GM12801 (cell line): ENCODE results near the gene AQP5.

Experiments
- TF ChIP-seq, protein P1 (sequence below): IDR thresholded peaks from one replicate; pipeline ENCODE4 v1.5.1; 2011; ENCODE audit warnings: control low read depth; ENCODE audit not compliant: insufficient read length; ENCODE audit errors: extremely low read depth

Gene AQP5

DNA sequence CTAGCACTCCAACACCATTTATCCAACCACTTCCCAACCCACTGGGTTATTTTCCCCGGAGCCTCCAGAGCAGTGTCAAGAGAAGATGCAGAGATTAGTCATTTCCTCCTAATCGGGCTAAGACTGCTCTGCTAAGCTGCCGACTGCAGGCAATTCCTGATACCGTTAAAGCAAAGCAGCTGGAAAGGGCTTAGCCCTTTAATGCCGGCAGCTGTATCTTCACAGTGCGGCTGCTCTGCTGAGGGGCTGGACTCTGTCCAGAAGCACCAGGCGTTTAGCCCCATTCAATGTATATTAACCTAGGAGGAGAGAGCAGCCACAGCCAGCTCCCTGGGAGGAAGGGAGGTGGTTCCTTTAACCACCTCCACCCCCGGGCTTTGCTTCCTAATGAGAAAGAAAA is 22.2 kb downstream of the AQP5 start:
- TF ChIP-seq, protein P1, sequence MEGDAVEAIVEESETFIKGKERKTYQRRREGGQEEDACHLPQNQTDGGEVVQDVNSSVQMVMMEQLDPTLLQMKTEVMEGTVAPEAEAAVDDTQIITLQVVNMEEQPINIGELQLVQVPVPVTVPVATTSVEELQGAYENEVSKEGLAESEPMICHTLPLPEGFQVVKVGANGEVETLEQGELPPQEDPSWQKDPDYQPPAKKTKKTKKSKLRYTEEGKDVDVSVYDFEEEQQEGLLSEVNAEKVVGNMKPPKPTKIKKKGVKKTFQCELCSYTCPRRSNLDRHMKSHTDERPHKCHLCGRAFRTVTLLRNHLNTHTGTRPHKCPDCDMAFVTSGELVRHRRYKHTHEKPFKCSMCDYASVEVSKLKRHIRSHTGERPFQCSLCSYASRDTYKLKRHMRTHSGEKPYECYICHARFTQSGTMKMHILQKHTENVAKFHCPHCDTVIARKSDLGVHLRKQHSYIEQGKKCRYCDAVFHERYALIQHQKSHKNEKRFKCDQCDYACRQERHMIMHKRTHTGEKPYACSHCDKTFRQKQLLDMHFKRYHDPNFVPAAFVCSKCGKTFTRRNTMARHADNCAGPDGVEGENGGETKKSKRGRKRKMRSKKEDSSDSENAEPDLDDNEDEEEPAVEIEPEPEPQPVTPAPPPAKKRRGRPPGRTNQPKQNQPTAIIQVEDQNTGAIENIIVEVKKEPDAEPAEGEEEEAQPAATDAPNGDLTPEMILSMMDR: no peak

DNA sequence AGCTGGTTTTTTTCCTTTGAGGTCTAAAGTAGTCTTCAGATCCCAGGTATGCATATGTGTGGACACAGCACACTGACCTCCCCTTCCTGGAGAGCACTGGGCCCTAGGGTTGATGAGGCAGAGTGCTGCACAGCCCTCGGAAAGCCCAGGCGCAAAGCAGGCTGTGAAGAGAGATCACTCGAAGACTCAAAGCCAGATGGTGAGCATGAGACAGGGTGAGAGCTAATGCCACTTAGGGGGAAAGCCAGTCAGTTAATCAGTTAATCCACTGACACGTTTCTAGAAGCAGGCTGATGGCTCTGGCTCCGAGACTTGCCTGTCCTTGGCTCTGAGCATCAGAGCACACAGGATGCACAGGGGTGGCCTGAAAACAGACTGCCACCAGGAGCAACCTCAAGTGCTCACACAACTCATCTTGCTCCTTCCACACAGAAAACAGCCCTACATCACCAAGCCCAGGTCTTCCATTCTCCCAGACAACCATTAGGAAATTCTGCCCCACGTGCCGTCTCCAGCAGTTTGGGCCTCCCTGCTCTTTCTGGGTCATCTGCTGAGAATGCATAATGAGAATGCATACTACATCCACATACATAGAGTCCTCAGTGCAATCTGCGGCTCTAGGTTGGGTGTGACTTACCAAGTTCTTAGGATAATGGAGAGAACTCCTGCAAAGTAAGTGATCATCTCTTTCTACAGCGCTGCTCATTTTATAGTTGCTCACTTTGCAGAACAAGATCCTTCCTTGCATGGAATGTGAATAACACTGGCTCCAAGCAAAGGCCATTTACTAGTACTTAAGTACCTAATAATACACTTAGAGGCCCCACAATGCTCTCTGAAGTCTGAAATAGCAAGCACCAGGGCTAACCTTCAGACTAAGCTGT is 23.0 kb downstream of the AQP5 start:
- TF ChIP-seq, protein P1: no peak

DNA sequence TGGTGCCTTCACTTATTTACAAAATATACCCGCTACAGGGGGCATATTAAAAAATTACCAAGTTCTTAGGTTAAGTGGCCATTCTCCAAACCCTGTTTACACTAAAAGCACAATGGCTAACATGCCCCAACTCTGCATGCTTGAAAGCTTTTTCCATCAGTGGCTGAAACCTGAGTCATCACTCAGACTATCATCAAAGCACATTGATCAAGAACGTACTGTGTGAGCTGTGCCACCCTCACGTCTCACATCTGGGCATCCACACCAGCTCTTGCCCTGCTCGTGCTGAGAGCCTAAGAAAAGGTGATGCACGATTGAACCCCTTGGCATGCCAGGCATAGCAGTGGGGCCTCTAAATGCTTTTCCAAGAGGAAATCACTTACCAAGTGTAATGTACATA is 24.3 kb downstream of the AQP5 start:
- TF ChIP-seq, protein P1: no peak

DNA sequence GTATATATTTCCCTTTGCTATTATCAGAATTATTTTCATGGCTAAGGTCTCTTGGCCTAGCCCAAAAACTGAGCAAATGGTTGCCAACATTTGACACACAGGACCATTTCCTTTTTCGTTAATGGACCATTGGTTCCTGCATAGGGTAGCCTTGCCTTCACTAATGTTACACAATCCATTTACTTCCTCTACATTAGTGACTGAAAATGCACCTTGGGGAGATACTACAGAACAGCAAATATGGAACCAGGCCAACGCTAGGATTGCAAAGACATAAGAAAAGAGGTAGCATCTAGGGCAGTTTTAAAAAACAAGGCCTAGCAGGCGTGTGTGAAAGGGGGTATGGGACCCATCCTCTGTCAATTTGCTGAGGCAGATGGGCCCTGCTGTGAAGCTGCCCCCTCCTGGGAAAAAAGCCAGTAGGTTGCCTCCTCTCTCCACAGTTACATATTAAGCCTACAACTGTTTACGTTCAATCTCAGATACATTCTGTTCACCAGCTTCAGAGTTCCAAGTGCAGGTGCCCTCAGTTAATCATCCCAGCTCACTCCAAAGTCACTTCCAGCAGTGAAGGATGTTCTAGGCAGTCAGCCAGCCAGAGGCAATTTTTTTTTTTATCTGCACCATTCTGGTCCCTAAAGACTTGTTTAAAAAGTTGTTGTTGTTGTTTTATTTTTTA is 26.1 kb downstream of the AQP5 start:
- TF ChIP-seq, protein P1: no peak

DNA sequence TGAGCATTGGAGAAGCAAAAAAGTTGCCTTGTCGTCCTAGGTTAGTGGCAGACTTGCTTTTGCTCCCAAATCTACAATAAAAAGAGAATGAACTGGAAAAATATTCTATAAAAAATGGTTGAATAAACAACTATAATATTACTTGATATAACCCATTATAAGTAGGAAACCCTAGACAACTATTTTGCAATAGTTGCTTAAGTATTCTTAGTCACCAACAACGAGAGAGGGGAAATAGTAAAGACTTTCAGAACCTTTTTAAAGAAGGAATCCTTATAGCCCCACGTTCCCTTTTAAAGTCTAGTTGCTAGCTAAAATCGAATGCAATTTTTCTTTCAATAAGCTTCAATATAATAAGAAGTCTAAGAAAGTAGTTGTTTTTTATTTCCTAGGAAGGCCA is 28.6 kb downstream of the AQP5 start:
- TF ChIP-seq, protein P1: no peak

DNA sequence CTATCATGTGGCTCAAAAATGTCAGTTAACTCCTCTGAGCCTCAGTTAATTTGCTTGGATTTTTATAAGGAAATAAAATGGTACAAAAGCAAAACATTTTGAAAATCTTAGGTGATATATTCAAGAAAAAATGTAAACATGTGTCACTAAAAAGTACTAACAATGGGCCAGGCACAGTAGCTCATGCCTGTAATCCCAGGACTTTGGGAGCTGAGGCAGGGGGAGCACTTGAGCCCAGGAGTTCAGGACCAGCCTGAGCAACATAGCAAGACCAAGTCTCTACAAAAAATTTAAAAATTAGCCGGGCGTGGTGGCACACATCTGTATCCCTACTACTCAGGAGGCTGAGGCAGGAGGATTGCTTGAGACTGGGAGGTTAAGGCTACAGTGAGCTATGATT is 36.8 kb downstream of the AQP5 start:
- TF ChIP-seq, protein P1: no peak

DNA sequence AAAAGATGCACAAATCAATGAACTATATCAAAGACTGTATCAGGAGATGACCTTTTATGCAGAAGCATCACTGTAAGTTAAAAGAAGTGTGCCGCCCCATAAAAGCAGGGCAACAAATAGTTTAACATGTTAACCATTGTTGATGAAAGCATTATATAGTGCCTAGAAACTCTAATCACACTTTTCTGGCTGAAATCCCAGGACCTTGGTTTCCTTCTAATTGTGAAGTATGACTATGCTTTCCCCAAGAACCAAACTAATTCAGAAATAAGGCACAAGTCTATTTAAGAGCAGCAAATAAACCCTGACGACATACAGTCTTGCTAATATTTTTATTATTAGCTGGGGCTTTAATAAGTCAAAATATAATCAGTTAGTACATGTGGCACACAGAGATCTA is 41.9 kb downstream of the AQP5 start:
- TF ChIP-seq, protein P1: no peak
